WTC11 (cell line): ENCODE data around the gene PRKAR2A.

Experiments used
- EMX1 ChIP-seq: fragments of 250-450 bp; sonication (Bioruptor Pico); IDR thresholded peaks from 2 replicates; pipeline ENCODE4 v1.8.0; 2021; ENCODE audit warnings: mild to moderate bottlenecking
- TCF7 ChIP-seq: sonication (generic); formaldehyde crosslinking; IDR thresholded peaks from 2 replicates; pipeline ENCODE4 v1.8.0; 2022; ENCODE audit warnings: mild to moderate bottlenecking, low read depth, missing genetic modification reagents, moderate library complexity
- TEAD1 ChIP-seq: sonication (generic); formaldehyde crosslinking; IDR thresholded peaks from 2 replicates; pipeline ENCODE4 v1.8.0; 2022; ENCODE audit warnings: mild to moderate bottlenecking, missing genetic modification reagents
- ZBTB21 ChIP-seq: sonication (generic); formaldehyde crosslinking; IDR thresholded peaks from 2 replicates; pipeline ENCODE4 v1.8.1; 2023; ENCODE audit warnings: mild to moderate bottlenecking, missing genetic modification reagents, borderline replicate concordance
- ZNF423 ChIP-seq: fragments of 250-450 bp; sonication (Bioruptor Pico); IDR thresholded peaks from 2 replicates; pipeline ENCODE4 v2.1.2; 2022; ENCODE audit warnings: mild to moderate bottlenecking, moderate library complexity
- TF ChIP-seq, protein P1 (sequence below): fragments of 200-600 bp; IDR thresholded peaks from 2 replicates; pipeline ENCODE4 v1.8.0; 2022; ENCODE audit warnings: antibody characterized with exemption
- TF ChIP-seq, protein P2 (sequence below): sonication (generic); formaldehyde crosslinking; IDR thresholded peaks from 2 replicates; pipeline ENCODE4 v1.8.0; 2022; ENCODE audit warnings: mild to moderate bottlenecking, missing genetic modification reagents
- TF ChIP-seq, protein P3 (sequence below): sonication (generic); formaldehyde crosslinking; IDR thresholded peaks from 2 replicates; pipeline ENCODE4 v1.8.1; 2022; ENCODE audit warnings: missing genetic modification reagents, borderline replicate concordance
- TF ChIP-seq, protein P4 (sequence below): sonication (generic); formaldehyde crosslinking; IDR thresholded peaks from 2 replicates; pipeline ENCODE4 v1.8.1; 2023; ENCODE audit warnings: mild to moderate bottlenecking, missing genetic modification reagents, moderate library complexity

DNA sequence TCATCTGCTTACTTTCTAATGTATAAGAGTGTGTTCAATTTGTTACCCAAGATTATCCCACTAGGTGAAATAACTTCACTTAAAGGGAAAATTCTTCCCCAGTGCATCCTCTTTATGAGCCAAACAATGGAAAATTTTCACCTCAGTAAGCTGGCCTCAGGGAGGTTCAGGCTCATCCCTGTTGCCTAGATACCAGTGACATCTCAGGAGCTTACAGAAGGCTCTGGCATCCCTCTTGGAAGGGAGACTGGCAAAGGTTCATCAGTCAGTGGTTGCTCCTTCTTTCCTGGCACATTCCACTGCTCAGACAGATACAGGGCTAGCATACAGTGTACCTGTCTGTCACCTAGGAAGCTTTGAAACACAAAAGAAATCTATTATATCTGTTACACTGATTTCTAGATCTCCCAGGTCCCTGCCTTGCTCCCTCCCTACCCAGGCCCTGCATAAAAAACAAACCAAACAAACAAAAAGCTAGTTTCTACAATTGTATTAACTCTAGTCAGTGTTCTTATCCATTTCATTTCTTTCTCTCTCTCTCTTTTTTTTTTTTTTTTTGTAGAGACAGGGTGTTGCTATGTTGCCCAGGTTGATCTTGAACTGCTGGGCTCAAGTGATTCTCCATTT lies 132.4 kb downstream of the PRKAR2A start:
- TF ChIP-seq, protein P1, sequence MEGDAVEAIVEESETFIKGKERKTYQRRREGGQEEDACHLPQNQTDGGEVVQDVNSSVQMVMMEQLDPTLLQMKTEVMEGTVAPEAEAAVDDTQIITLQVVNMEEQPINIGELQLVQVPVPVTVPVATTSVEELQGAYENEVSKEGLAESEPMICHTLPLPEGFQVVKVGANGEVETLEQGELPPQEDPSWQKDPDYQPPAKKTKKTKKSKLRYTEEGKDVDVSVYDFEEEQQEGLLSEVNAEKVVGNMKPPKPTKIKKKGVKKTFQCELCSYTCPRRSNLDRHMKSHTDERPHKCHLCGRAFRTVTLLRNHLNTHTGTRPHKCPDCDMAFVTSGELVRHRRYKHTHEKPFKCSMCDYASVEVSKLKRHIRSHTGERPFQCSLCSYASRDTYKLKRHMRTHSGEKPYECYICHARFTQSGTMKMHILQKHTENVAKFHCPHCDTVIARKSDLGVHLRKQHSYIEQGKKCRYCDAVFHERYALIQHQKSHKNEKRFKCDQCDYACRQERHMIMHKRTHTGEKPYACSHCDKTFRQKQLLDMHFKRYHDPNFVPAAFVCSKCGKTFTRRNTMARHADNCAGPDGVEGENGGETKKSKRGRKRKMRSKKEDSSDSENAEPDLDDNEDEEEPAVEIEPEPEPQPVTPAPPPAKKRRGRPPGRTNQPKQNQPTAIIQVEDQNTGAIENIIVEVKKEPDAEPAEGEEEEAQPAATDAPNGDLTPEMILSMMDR, result no peak
- TF ChIP-seq, protein P2, sequence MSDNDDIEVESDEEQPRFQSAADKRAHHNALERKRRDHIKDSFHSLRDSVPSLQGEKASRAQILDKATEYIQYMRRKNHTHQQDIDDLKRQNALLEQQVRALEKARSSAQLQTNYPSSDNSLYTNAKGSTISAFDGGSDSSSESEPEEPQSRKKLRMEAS, result no peak
- no peak for TF ChIP-seq TCF7 (CRISPR knock-in tag)
- TF ChIP-seq, protein P3, sequence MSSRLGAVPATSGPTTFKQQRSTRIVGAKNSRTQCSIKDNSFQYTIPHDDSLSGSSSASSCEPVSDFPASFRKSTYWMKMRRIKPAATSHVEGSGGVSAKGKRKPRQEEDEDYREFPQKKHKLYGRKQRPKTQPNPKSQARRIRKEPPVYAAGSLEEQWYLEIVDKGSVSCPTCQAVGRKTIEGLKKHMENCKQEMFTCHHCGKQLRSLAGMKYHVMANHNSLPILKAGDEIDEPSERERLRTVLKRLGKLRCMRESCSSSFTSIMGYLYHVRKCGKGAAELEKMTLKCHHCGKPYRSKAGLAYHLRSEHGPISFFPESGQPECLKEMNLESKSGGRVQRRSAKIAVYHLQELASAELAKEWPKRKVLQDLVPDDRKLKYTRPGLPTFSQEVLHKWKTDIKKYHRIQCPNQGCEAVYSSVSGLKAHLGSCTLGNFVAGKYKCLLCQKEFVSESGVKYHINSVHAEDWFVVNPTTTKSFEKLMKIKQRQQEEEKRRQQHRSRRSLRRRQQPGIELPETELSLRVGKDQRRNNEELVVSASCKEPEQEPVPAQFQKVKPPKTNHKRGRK (CRISPR knock-in tag), result no peak
- no peak for TF ChIP-seq ZNF423 (CRISPR knock-in tag)
- TF ChIP-seq EMX1 (CRISPR knock-in tag), result no peak
- TF ChIP-seq, protein P4, sequence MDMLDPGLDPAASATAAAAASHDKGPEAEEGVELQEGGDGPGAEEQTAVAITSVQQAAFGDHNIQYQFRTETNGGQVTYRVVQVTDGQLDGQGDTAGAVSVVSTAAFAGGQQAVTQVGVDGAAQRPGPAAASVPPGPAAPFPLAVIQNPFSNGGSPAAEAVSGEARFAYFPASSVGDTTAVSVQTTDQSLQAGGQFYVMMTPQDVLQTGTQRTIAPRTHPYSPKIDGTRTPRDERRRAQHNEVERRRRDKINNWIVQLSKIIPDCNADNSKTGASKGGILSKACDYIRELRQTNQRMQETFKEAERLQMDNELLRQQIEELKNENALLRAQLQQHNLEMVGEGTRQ (CRISPR knock-in tag), result no peak
- no peak for TF ChIP-seq ZBTB21 (CRISPR knock-in tag)
- no peak for TF ChIP-seq TEAD1 (CRISPR knock-in tag)
